Activated CD8-positive, alpha-beta memory T cell treated with anti-CD3 and anti-CD28 coated beads, Interleukin-2, amount 50 U/mL, for 1 hour (primary cell): ENCODE results near the gene CBARP.
A peak's percentile ranks its signal among the peaks of the same experiment; 100 is the strongest.
"Not testable (repeated sequence)": the region's sequence is repeated elsewhere in the genome, so short reads cannot be mapped to it uniquely, and the experiment has no call there.

Experiments used
- DNase-seq: peaks from one replicate; pipeline ENCODE4 v3.0.0-alpha.2; 2020; ENCODE audit errors: extremely low read depth

The CBARP gene

GRCh38 chr19:1252221-1252820 lies 14.5 kb upstream of the CBARP start:
- DNase-seq = no peak

GRCh38 chr19:1251330-1252220 lies 13.8 kb upstream of the CBARP start:
- DNase-seq = no peak

GRCh38 chr19:1250437-1251260 lies 12.8 kb upstream of the CBARP start:
- no peak for DNase-seq

- DNase-seq = no peak
Observed at GRCh38 chr19:1249990-1250436, 12.2 kb upstream of the CBARP start.

GRCh38 chr19:1249298-1249989 lies 11.6 kb upstream of the CBARP start:
- no peak for DNase-seq

GRCh38 chr19:1248786-1249297 lies 11.0 kb upstream of the CBARP start:
- no peak for DNase-seq

- DNase-seq = no peak
Observed at GRCh38 chr19:1248139-1248785, 10.5 kb upstream of the CBARP start, which contains the start of gene MIDN. Gene MIDN, plus strand, starts transcription at chr19:1248583. Its CDS starts 1,714 bp downstream, at chr19:1250297.

- DNase-seq = no peak
Observed at GRCh38 chr19:1247748-1248138, 9.9 kb upstream of the CBARP start.

GRCh38 chr19:1246265-1247087 lies 8.7 kb upstream of the CBARP start:
- DNase-seq = not testable (repeated sequence)

- no peak for DNase-seq
Observed at GRCh38 chr19:1245494-1246264, 7.9 kb upstream of the CBARP start.

GRCh38 chr19:1244693-1245451 lies 7.1 kb upstream of the CBARP start:
- no peak for DNase-seq

GRCh38 chr19:1243768-1244692 lies 6.2 kb upstream of the CBARP start:
- DNase-seq = peak; percentile 80

GRCh38 chr19:1241417-1242095 lies 3.8 kb upstream of the CBARP start, which contains the start of gene ATP5F1D:
Gene ATP5F1D, plus strand, starts transcription at chr19:1241751. Its CDS starts 100 bp downstream, at chr19:1241851.
- peak; percentile 81 for DNase-seq

- DNase-seq = no peak
Observed at GRCh38 chr19:1240925-1241324, 3.1 kb upstream of the CBARP start.

- peak; percentile 86 for DNase-seq
Observed at GRCh38 chr19:1239796-1240737, 2.3 kb upstream of the CBARP start.
